Neural progenitor cell (in vitro differentiated cells): ENCODE data around the gene REM2. TPM values are rescaled to one million over a fixed set of nuclear protein-coding genes. Genes with fewer than 3 reads are reported as not detected.
"Not testable (repeated sequence)": the region's sequence is repeated elsewhere in the genome, so short reads cannot be mapped to it uniquely, and the experiment has no call there.

Experiments
- DNase-seq: peaks from one replicate; pipeline ENCODE4 v3.0.0-alpha.2; 2016; ENCODE audit warnings: low spot score
- H2AFZ ChIP-seq: fragments of 200-600 bp; sonication (generic); replicated peaks from 2 replicates; pipeline ENCODE4 v1.6.1; 2016; ENCODE audit warnings: antibody characterized with exemption
- H3F3A ChIP-seq: fragments of 200-600 bp; sonication (generic); 2 replicates; pipeline ENCODE4 v1.6.1; 2016; ENCODE audit warnings: antibody characterized with exemption, low read depth
- H3K27ac ChIP-seq: fragments of 200-600 bp; sonication (generic); 2 replicates; pipeline ENCODE4 v1.5.1; 2016; ENCODE audit warnings: mild to moderate bottlenecking
- H3K27me3 ChIP-seq: fragments of 200-600 bp; sonication (generic); 2 replicates; pipeline ENCODE4 v1.6.1; 2016; ENCODE audit warnings: mild to moderate bottlenecking, moderate library complexity
- H3K36me3 ChIP-seq: fragments of 200-600 bp; sonication (generic); 2 replicates; pipeline ENCODE4 v1.5.1; 2016
- H3K4me1 ChIP-seq: fragments of 200-600 bp; sonication (generic); 2 replicates; pipeline ENCODE4 v1.6.1; 2016; ENCODE audit warnings: mixed run types
- H3K4me2 ChIP-seq: fragments of 200-600 bp; sonication (generic); 2 replicates; pipeline ENCODE4 v1.6.1; 2016
- H3K4me3 ChIP-seq: fragments of 200-600 bp; sonication (generic); 2 replicates; pipeline ENCODE4 v1.5.1; 2016
- H3K79me2 ChIP-seq: fragments of 200-600 bp; sonication (generic); 2 replicates; pipeline ENCODE4 v1.6.1; 2016; ENCODE audit warnings: low read depth
- H3K9ac ChIP-seq: fragments of 200-600 bp; sonication (generic); 2 replicates; pipeline ENCODE4 v1.6.1; 2016
- H3K9me3 ChIP-seq: fragments of 200-600 bp; sonication (generic); 2 replicates; pipeline ENCODE4 v1.5.1; 2016; ENCODE audit warnings: low read depth
- H4K20me1 ChIP-seq: fragments of 200-600 bp; sonication (generic); 2 replicates; pipeline ENCODE4 v1.6.1; 2016; ENCODE audit warnings: low read depth
- H3K27ac Mint-ChIP-seq: 3 replicates; pipeline ENCODE4 v1.8.0; 2021; ENCODE audit warnings: mixed read lengths
- H3K27me3 Mint-ChIP-seq: 2 replicates; pipeline ENCODE4 v1.8.0; 2022; ENCODE audit warnings: low read depth, mild to moderate bottlenecking, inconsistent platforms, moderate library complexity, mixed read lengths; ENCODE audit not compliant: insufficient read depth
- H3K36me3 Mint-ChIP-seq: 3 replicates; pipeline ENCODE4 v1.8.0; 2021; ENCODE audit warnings: mixed read lengths
- H3K4me1 Mint-ChIP-seq: 3 replicates; pipeline ENCODE4 v1.8.0; 2021; ENCODE audit warnings: mixed read lengths
- H3K4me3 Mint-ChIP-seq: 3 replicates; pipeline ENCODE4 v1.8.0; 2021; ENCODE audit warnings: mild to moderate bottlenecking, moderate library complexity, mixed read lengths
- H3K9me3 Mint-ChIP-seq: 3 replicates; pipeline ENCODE4 v1.8.0; 2020; ENCODE audit warnings: mixed read lengths
- EZH2 ChIP-seq: fragments of 200-600 bp; sonication (generic); IDR thresholded peaks from 2 replicates; pipeline ENCODE4 v1.6.1; 2017; ENCODE audit warnings: antibody characterized with exemption, mild to moderate bottlenecking, moderate library complexity
- EZH2phosphoT487 ChIP-seq: fragments of 200-600 bp; sonication (generic); IDR thresholded peaks from 2 replicates; pipeline ENCODE4 v1.6.1; 2017; ENCODE audit warnings: antibody characterized with exemption
- total RNA-seq: library from RNA; depleted of rRNA; stranded (reverse); fragments of >200 nt; gene quantifications from 2 replicates; pipeline ENCODE4 v1.2.3, GENCODE V29; 2015; ENCODE audit warnings: low replicate concordance
- TF ChIP-seq, protein P1 (sequence below): fragments of 200-600 bp; sonication (generic); IDR thresholded peaks from 2 replicates; pipeline ENCODE4 v1.5.1; 2017; ENCODE audit warnings: antibody characterized with exemption, mild to moderate bottlenecking

Gene REM2
- total RNA-seq, 1 donor from 2014 or later, result 1.7 TPM

DNA sequence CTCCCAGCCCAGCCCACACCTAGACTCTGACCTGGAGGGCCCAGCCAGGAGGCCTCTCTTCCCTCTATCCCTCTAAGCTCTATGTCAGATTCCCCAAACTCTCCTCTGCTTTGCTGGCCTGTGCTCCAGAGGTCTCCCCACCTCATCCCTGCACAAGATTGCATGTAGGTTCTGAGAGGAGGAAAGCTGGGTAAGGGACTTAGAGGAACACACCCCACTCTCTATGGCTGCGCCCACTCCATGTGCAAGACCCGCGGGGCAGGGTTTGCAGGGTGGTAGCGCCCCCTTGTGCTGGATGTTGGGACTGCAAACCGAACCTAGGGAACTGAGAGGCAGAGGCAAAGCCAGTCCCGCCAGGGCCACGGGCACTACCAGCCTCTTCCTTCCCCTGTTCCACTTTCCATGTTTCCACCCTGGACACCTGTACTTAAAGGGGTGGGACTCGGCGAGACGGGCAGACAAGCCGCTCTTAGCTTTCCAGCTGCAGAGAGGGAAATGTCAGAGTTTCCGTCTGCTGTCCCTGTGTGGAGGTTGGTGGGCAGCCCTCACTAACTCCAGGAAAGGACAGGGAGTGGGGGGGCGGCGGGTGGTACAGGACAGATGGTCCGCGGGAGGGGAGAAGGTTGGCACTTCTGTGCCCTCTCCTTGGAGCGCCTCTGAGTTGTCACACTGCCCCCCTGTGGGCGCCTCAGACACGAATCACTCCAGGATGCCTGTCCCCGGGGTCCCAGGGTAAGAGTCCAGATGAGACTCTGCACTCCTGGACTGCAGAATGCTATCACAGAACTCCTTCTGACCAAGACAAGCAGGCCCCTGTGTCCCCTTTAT, 29.9 kb upstream of the REM2 start:
- TF ChIP-seq, protein P1, sequence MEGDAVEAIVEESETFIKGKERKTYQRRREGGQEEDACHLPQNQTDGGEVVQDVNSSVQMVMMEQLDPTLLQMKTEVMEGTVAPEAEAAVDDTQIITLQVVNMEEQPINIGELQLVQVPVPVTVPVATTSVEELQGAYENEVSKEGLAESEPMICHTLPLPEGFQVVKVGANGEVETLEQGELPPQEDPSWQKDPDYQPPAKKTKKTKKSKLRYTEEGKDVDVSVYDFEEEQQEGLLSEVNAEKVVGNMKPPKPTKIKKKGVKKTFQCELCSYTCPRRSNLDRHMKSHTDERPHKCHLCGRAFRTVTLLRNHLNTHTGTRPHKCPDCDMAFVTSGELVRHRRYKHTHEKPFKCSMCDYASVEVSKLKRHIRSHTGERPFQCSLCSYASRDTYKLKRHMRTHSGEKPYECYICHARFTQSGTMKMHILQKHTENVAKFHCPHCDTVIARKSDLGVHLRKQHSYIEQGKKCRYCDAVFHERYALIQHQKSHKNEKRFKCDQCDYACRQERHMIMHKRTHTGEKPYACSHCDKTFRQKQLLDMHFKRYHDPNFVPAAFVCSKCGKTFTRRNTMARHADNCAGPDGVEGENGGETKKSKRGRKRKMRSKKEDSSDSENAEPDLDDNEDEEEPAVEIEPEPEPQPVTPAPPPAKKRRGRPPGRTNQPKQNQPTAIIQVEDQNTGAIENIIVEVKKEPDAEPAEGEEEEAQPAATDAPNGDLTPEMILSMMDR, result peak; percentile 85
- TF ChIP-seq EZH2phosphoT487, result no peak
- TF ChIP-seq EZH2, result no peak
- no peaks in the 10 kb centered on the region for H3K36me3 Mint-ChIP-seq

DNA sequence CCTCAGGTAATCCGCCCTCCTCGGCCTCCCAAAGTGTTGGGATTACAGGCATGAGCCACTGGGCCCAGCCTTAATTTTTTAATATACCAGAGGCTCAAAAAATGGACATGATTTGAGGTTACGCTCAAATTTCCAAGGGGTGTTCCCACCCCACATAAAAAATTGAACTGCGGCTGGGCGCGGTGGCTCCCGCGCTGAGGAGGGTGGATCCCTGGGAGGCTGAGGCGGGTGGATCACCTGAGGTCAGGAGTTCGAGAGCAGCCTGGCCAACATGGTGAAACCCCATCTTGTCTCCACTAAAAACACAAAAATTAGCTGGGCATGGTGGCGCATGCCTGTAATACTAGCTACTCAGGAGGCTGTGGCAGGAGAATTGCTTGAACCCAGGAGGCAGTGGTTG, 28.7 kb upstream of the REM2 start:
- not testable (repeated sequence) for H3F3A ChIP-seq, H3K9ac ChIP-seq, DNase-seq, H3K4me3 Mint-ChIP-seq, H3K27me3 ChIP-seq, H3K9me3 ChIP-seq, H3K36me3 Mint-ChIP-seq, H3K79me2 ChIP-seq, H3K4me1 Mint-ChIP-seq, H4K20me1 ChIP-seq, H3K27me3 Mint-ChIP-seq, H3K36me3 ChIP-seq, H3K27ac Mint-ChIP-seq, H2AFZ ChIP-seq, H3K4me2 ChIP-seq, H3K4me1 ChIP-seq, H3K27ac ChIP-seq, H3K9me3 Mint-ChIP-seq, H3K4me3 ChIP-seq

More for the DNA sequence above, 29.9 kb upstream of the REM2 start:
- Histone ChIP-seq H3K4me2 (peak overlapping the region; percentile 91), H4K20me1 (no peaks in the 10 kb centered on the region), H3K79me2 (no peaks in the 10 kb centered on the region), H2AFZ (peak overlapping the region; percentile 99), H3K27me3 (no peaks in the 10 kb centered on the region), H3K9me3 (no peaks in the 10 kb centered on the region), H3K27ac (no peak overlapping the region), H3K9ac (no peak overlapping the region), H3K4me3 (peak overlapping the region; percentile 52), H3F3A (peaks cover 3% of the 10 kb centered on the region), H3K36me3 (no peaks in the 10 kb centered on the region), H3K4me1 (peaks cover 12% of the 10 kb centered on the region)
- Mint-ChIP-seq H3K27me3 (peaks cover 2% of the 10 kb centered on the region), H3K27ac (peak overlapping the region; percentile 42), H3K9me3 (no peaks in the 10 kb centered on the region), H3K4me1 (peaks cover 16% of the 10 kb centered on the region), H3K4me3 (peak overlapping the region; percentile 67)
- DNase-seq, result peak; percentile 87

DNA sequence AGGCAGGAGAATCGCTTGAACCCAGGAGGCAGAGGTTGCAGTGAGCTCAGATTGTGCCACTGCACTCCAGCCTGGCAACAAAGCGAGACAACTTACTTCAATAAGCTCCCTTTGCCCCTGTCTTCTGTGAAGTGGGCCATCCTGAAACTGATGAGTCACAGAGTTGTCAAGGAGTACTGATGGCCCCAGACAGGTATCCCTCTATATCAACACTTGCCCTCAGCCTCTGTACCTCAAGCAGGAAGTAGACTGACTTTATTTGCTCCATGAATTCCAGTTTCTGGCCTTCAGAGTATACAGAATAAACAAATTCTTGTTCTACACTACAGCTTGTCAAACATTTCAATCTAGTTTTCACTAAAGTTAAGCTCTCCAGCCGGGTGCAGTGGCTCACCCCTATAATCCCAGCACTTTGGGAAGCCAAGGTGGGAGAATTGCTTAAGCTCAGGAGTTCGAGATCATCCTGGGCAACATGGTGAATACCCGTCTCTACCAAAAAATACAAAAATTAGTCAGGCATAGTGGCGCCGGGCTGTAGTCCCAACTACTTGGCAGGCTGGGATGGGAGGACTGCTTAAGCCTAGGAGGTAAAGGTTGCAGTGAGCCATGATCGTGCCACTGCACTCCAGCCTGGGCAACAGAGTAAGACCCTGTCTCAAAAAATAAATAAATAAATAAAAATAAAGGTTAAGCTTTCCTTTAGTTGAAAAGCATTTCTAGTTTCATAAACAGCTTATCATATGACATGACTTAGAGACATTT, 27.9 kb upstream of the REM2 start:
- Histone ChIP-seq H3K4me1 (no peaks in the 10 kb centered on the region), H3K4me2 (no peak overlapping the region), H3K27me3 (no peaks in the 10 kb centered on the region), H3K36me3 (no peaks in the 10 kb centered on the region), H3K9ac (no peak overlapping the region), H4K20me1 (no peaks in the 10 kb centered on the region), H3K9me3 (no peaks in the 10 kb centered on the region), H3F3A (no peaks in the 10 kb centered on the region), H2AFZ (no peak overlapping the region), H3K79me2 (no peaks in the 10 kb centered on the region), H3K4me3 (no peak overlapping the region), H3K27ac (no peak overlapping the region)
- DNase-seq, result no peak
- H3K27me3 Mint-ChIP-seq, result peaks cover 2% of the 10 kb centered on the region
- peaks cover 6% of the 10 kb centered on the region for H3K4me1 Mint-ChIP-seq
- H3K27ac Mint-ChIP-seq, result no peak overlapping the region
- H3K4me3 Mint-ChIP-seq, result no peak overlapping the region
- TF ChIP-seq EZH2, result no peak
- TF ChIP-seq, protein P1, result no peak
- no peak for TF ChIP-seq EZH2phosphoT487
- no peaks in the 10 kb centered on the region for H3K36me3 Mint-ChIP-seq
- no peaks in the 10 kb centered on the region for H3K9me3 Mint-ChIP-seq

DNA sequence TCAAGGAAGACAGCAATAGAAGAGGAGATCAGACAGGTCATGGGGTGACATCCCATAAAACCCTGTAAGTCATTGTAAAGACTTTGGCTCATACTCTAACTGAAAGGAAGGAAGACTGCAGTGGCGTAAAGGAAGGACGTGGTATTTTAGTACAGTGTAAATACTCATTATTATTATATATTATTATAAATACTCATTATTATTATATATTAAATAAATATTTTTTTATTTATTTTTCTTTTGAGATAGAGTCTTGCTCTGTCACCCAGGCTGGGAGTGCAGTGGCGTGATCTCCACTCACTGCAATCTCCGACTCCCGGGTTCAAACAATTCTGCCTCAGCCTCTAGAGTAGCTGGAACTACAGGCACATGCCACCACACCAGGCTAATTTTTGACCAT, 26.6 kb upstream of the REM2 start:
- Histone ChIP-seq H2AFZ (no peak overlapping the region), H3K4me2 (no peak overlapping the region), H3K9ac (no peak overlapping the region), H4K20me1 (no peaks in the 10 kb centered on the region), H3K27me3 (no peaks in the 10 kb centered on the region), H3K79me2 (no peaks in the 10 kb centered on the region), H3K4me1 (no peaks in the 10 kb centered on the region), H3K27ac (no peak overlapping the region), H3K4me3 (no peak overlapping the region), H3F3A (no peaks in the 10 kb centered on the region), H3K9me3 (no peaks in the 10 kb centered on the region), H3K36me3 (no peaks in the 10 kb centered on the region)
- DNase-seq, result no peak
- peaks cover 2% of the 10 kb centered on the region for H3K27me3 Mint-ChIP-seq
- TF ChIP-seq EZH2, result no peak
- TF ChIP-seq EZH2phosphoT487, result no peak
- TF ChIP-seq, protein P1, result no peak
- peaks cover 2% of the 10 kb centered on the region for H3K9me3 Mint-ChIP-seq
- no peak overlapping the region for H3K4me3 Mint-ChIP-seq
- no peaks in the 10 kb centered on the region for H3K36me3 Mint-ChIP-seq
- peaks cover 6% of the 10 kb centered on the region for H3K4me1 Mint-ChIP-seq
- no peak overlapping the region for H3K27ac Mint-ChIP-seq

DNA sequence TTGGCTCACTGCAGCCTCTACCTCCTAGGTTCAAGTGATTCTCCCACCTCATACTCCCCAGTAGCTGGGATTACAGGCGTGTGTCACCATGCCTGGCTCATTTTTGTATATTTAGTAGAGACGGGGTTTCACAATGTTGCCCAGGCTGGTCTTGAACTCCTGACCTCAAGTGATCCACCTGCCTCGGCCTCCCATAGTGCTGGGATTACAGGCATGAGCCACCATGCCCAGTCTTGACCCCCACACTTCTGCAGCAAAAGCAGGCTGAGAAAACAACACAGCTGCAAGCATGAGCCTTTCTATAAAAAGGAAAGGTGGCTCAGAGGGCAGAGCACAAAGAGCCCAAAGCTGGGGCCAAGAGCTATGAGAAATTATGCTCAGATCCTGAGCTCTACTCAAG, 22.6 kb upstream of the REM2 start:
- not testable (repeated sequence) for H3K27me3 Mint-ChIP-seq, H3K4me3 Mint-ChIP-seq, H3K4me1 Mint-ChIP-seq, H3K4me2 ChIP-seq, H3K27ac ChIP-seq, H2AFZ ChIP-seq, H3K9me3 ChIP-seq, H3K27me3 ChIP-seq, H3K9ac ChIP-seq, DNase-seq, H4K20me1 ChIP-seq, H3K9me3 Mint-ChIP-seq, H3K36me3 Mint-ChIP-seq, H3K4me3 ChIP-seq, H3K4me1 ChIP-seq, H3K79me2 ChIP-seq, H3K27ac Mint-ChIP-seq, H3F3A ChIP-seq, H3K36me3 ChIP-seq
